ENCODE measurements around the gene ROM1. TPM values are rescaled to one million over a fixed set of nuclear protein-coding genes. Genes with fewer than 3 reads are reported as not detected.

Gene ROM1
- total and polyA plus RNA-seq, 2 donors = 1.7 to 7.6 TPM

DNA sequence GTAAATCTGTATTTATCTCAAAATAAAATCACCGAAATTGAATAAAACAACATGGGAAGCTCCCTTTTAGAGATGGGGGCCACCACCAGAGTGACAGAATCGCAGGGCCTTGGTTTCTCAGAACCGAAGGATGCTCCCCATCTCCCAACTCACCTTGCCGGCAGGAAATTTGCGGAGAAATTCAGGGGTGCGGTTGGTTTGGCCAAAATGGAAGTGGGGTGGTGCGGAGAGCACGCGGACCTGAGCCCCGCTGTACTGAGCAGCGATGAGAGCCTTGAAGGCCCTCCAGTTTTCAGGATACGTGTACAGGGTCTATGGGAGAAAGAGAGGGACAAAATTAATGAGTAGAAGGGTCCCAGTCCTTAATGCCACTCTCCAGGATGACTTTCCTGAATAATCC lies 40.6 kb upstream of the ROM1 start:
- Histone ChIP-seq H3K27ac (ENCODE audit: low read depth in 1 of 2, low read length in 1 of 2) (no peak overlapping the region), H3K4me3 (ENCODE audit: low read length in 2 of 2) (peak overlapping the region in 1 of 2 donors; percentile 97), H3K9me3 (ENCODE audit: control insufficient read depth in 2 of 2, insufficient read depth in 1 of 2, low read length in 1 of 2) (peaks cover 0 to 5% of the 10 kb centered on the region in 2 donors), H3K36me3 (ENCODE audit: control insufficient read depth in 2 of 2, insufficient read depth in 2 of 2, low read length in 1 of 2) (peaks cover 45 to 70% of the 10 kb centered on the region in 2 donors), H3K4me1 (ENCODE audit: control insufficient read depth in 2 of 2, insufficient read depth in 2 of 2, low read length in 2 of 2) (peaks cover 12 to 22% of the 10 kb centered on the region in 2 donors), H3K27me3 (ENCODE audit: control insufficient read depth in 2 of 2, insufficient read depth in 1 of 2, low read length in 1 of 2) (no peaks in the 10 kb centered on the region)
- whole genome bisulfite sequencing = 97% methylated on average over 12 of the region's 12 CpGs
- no peak for DNase-seq (ENCODE audit: low read depth in 6 of 9, low spot score in 9 of 9)

- Histone ChIP-seq H3K4me3 (ENCODE audit: low read length in 2 of 2) (peak overlapping the region; percentile 68 to 97), H3K27ac (ENCODE audit: low read depth in 1 of 2, low read length in 1 of 2) (peak overlapping the region; percentile 80 to 82), H3K36me3 (ENCODE audit: control insufficient read depth in 2 of 2, insufficient read depth in 2 of 2, low read length in 1 of 2) (peaks cover 45 to 70% of the 10 kb centered on the region in 2 donors), H3K9me3 (ENCODE audit: control insufficient read depth in 2 of 2, insufficient read depth in 1 of 2, low read length in 1 of 2) (peaks cover 0 to 5% of the 10 kb centered on the region in 2 donors), H3K27me3 (ENCODE audit: control insufficient read depth in 2 of 2, insufficient read depth in 1 of 2, low read length in 1 of 2) (no peaks in the 10 kb centered on the region), H3K4me1 (ENCODE audit: control insufficient read depth in 2 of 2, insufficient read depth in 2 of 2, low read length in 2 of 2) (peaks cover 12 to 22% of the 10 kb centered on the region in 2 donors)
- peak in 3 of 9 donors; percentile 26 to 52 (median 34) for DNase-seq (ENCODE audit: low read depth in 6 of 9, low spot score in 9 of 9)
- under 1% methylated on average over 33 of the region's 33 CpGs for WGBS
Observed at GRCh38 chr11:62573006-62573591, 40.0 kb upstream of the ROM1 start.

- H3K9me3 ChIP-seq (ENCODE audit: control insufficient read depth in 2 of 2, insufficient read depth in 1 of 2, low read length in 1 of 2) = peaks cover 0 to 5% of the 10 kb centered on the region in 2 donors
- peaks cover 52 to 68% of the 10 kb centered on the region in 2 donors for H3K36me3 ChIP-seq (ENCODE audit: control insufficient read depth in 2 of 2, insufficient read depth in 2 of 2, low read length in 1 of 2)
- under 1% methylated on average over 46 of the region's 46 CpGs for WGBS
- peak; percentile 92 to 100 (median 99) for DNase-seq (ENCODE audit: low read depth in 6 of 9, low spot score in 9 of 9)
- peaks cover 12 to 22% of the 10 kb centered on the region in 2 donors for H3K4me1 ChIP-seq (ENCODE audit: control insufficient read depth in 2 of 2, insufficient read depth in 2 of 2, low read length in 2 of 2)
- no peaks in the 10 kb centered on the region for H3K27me3 ChIP-seq (ENCODE audit: control insufficient read depth in 2 of 2, insufficient read depth in 1 of 2, low read length in 1 of 2)
- peak within 1 kb of the TSS; percentile 80 to 87 for H3K27ac ChIP-seq (ENCODE audit: low read depth in 1 of 2, low read length in 1 of 2)
- H3K4me3 ChIP-seq (ENCODE audit: low read length in 2 of 2) = peak within 1 kb of the TSS; percentile 68 to 97
Observed at GRCh38 chr11:62573592-62574362, 39.3 kb upstream of the ROM1 start, which contains the start of gene EEF1G. Gene EEF1G, minus strand, starts transcription at chr11:62573891. Its CDS starts 49 bp downstream, at chr11:62573842.

- H3K4me1 ChIP-seq (ENCODE audit: control insufficient read depth in 2 of 2, insufficient read depth in 2 of 2, low read length in 2 of 2) = peaks cover 12 to 22% of the 10 kb centered on the region in 2 donors
Observed at GRCh38 chr11:62574363-62575071, 38.5 kb upstream of the ROM1 start.

DNA sequence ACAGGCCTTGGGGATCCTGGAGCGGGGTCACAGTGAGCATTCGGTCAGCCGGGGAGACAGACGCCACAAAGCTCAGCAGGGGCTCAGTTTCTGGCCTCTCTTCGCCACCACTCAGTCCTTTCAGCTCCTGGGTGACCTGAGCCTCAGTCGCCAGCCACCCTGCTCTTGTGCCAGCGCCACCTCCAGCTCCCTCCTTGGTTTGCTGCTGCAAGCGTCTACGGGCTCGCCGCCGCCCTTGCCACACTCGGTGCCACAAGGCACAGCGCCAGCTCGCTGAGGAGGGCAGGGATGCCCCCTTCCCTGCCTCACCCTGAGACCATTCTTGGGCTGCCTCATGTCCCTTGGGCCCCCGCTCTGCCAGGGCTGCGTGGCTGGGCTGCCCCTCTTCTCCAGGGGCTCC lies 37.9 kb upstream of the ROM1 start:
- WGBS = 93% methylated on average over 17 of the region's 17 CpGs
- DNase-seq (ENCODE audit: low read depth in 6 of 9, low spot score in 9 of 9) = no peak
- Histone ChIP-seq H3K27ac (ENCODE audit: low read depth in 1 of 2, low read length in 1 of 2) (peak overlapping the region in 1 of 2 donors; percentile 87), H3K27me3 (ENCODE audit: control insufficient read depth in 2 of 2, insufficient read depth in 1 of 2, low read length in 1 of 2) (no peaks in the 10 kb centered on the region), H3K4me3 (ENCODE audit: low read length in 2 of 2) (peak overlapping the region in 1 of 2 donors; percentile 97), H3K9me3 (ENCODE audit: control insufficient read depth in 2 of 2, insufficient read depth in 1 of 2, low read length in 1 of 2) (peaks cover 0 to 5% of the 10 kb centered on the region in 2 donors), H3K4me1 (ENCODE audit: control insufficient read depth in 2 of 2, insufficient read depth in 2 of 2, low read length in 2 of 2) (peaks cover 12 to 22% of the 10 kb centered on the region in 2 donors), H3K36me3 (ENCODE audit: control insufficient read depth in 2 of 2, insufficient read depth in 2 of 2, low read length in 1 of 2) (peaks cover 47 to 69% of the 10 kb centered on the region in 2 donors)

More at GRCh38 chr11:62574363-62575071, 38.5 kb upstream of the ROM1 start:
- Histone ChIP-seq H3K27me3 (ENCODE audit: control insufficient read depth in 2 of 2, insufficient read depth in 1 of 2, low read length in 1 of 2) (no peaks in the 10 kb centered on the region), H3K4me3 (ENCODE audit: low read length in 2 of 2) (peak overlapping the region; percentile 68 to 97), H3K9me3 (ENCODE audit: control insufficient read depth in 2 of 2, insufficient read depth in 1 of 2, low read length in 1 of 2) (peaks cover 0 to 5% of the 10 kb centered on the region in 2 donors), H3K27ac (ENCODE audit: low read depth in 1 of 2, low read length in 1 of 2) (peak overlapping the region; percentile 44 to 87), H3K36me3 (ENCODE audit: control insufficient read depth in 2 of 2, insufficient read depth in 2 of 2, low read length in 1 of 2) (peaks cover 52 to 72% of the 10 kb centered on the region in 2 donors)
- under 1% methylated on average over 33 of the region's 33 CpGs for WGBS
- peak in 1 of 9 donors; percentile 49 for DNase-seq (ENCODE audit: low read depth in 6 of 9, low spot score in 9 of 9)

- Histone ChIP-seq H3K36me3 (ENCODE audit: control insufficient read depth in 2 of 2, insufficient read depth in 2 of 2, low read length in 1 of 2) (peaks cover 42 to 65% of the 10 kb centered on the region in 2 donors), H3K4me3 (ENCODE audit: low read length in 2 of 2) (no peak overlapping the region), H3K27me3 (ENCODE audit: control insufficient read depth in 2 of 2, insufficient read depth in 1 of 2, low read length in 1 of 2) (no peaks in the 10 kb centered on the region), H3K9me3 (ENCODE audit: control insufficient read depth in 2 of 2, insufficient read depth in 1 of 2, low read length in 1 of 2) (peaks cover 0 to 5% of the 10 kb centered on the region in 2 donors), H3K4me1 (ENCODE audit: control insufficient read depth in 2 of 2, insufficient read depth in 2 of 2, low read length in 2 of 2) (peaks cover 12 to 22% of the 10 kb centered on the region in 2 donors), H3K27ac (ENCODE audit: low read depth in 1 of 2, low read length in 1 of 2) (no peak overlapping the region)
- DNase-seq (ENCODE audit: low read depth in 6 of 9, low spot score in 9 of 9) = no peak
- WGBS = 98% methylated on average over 14 of the region's 14 CpGs
Observed at GRCh38 chr11:62575837-62576236, 37.2 kb upstream of the ROM1 start.

DNA sequence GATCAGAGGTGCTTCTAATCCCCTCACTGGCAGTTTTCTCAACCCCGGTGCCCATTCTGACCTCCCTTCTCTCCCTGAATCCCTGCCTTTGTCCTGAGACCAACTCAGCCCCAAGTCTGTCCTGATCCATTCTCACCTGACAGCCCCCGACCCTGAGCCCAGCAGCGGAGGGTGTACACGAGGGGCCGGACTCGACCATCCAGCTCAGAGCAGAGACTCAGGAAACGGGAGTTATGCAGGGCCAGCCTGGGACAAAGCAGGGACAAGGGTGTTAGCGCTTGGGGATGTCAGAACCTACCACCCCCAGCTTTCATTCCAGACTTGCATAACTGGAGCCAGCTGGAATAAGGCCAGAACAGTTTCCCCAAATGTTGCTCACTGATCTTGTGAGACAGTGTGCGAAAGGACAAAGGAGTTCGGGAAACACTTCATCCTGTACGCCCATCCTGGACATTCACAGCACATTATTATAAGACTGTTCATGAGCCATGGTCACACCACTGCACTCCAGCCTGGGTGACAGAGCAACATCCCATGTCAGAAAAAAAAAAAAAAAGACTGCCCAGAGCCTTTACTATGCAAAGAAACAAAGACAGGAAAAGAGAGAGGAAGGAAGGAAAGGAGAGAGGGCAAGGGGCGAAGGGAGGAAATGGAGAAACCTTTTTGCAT lies 35.9 kb upstream of the ROM1 start:
- no peak for DNase-seq (ENCODE audit: low read depth in 6 of 9, low spot score in 9 of 9)
- H3K27ac ChIP-seq (ENCODE audit: low read depth in 1 of 2, low read length in 1 of 2) = peak overlapping the region in 1 of 2 donors; percentile 11
- no peak overlapping the region for H3K4me3 ChIP-seq (ENCODE audit: low read length in 2 of 2)
- H3K4me1 ChIP-seq (ENCODE audit: control insufficient read depth in 2 of 2, insufficient read depth in 2 of 2, low read length in 2 of 2) = peaks cover 12 to 22% of the 10 kb centered on the region in 2 donors
- WGBS = 93% methylated on average over 12 of the region's 12 CpGs
- peaks cover 40 to 61% of the 10 kb centered on the region in 2 donors for H3K36me3 ChIP-seq (ENCODE audit: control insufficient read depth in 2 of 2, insufficient read depth in 2 of 2, low read length in 1 of 2)
- H3K27me3 ChIP-seq (ENCODE audit: control insufficient read depth in 2 of 2, insufficient read depth in 1 of 2, low read length in 1 of 2) = no peaks in the 10 kb centered on the region
- H3K9me3 ChIP-seq (ENCODE audit: control insufficient read depth in 2 of 2, insufficient read depth in 1 of 2, low read length in 1 of 2) = peaks cover 0 to 5% of the 10 kb centered on the region in 2 donors

DNA sequence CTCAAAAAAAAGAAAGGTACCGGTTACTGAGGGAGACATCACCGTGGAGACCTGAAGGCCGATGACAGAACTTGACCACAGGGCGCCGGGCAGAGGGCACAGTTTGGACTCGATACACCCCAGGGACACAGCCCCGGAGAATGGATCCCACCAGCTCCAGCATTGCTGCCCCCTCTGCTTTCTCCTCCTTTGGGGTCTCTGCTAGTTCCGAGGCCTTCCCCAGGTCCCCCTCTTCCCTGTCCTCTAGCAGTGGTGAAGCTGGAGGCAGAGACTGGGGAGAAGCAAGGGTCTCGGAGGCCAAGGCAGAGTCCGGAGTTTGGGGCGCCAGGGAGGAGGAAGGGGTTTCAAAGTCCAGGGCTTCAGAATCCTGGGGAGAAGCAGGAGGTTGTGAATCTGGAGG lies 34.5 kb upstream of the ROM1 start:
- Histone ChIP-seq H3K36me3 (ENCODE audit: control insufficient read depth in 2 of 2, insufficient read depth in 2 of 2, low read length in 1 of 2) (peaks cover 46 to 64% of the 10 kb centered on the region in 2 donors), H3K27ac (ENCODE audit: low read depth in 1 of 2, low read length in 1 of 2) (no peak overlapping the region), H3K9me3 (ENCODE audit: control insufficient read depth in 2 of 2, insufficient read depth in 1 of 2, low read length in 1 of 2) (peaks cover 0 to 5% of the 10 kb centered on the region in 2 donors), H3K4me1 (ENCODE audit: control insufficient read depth in 2 of 2, insufficient read depth in 2 of 2, low read length in 2 of 2) (peaks cover 6 to 14% of the 10 kb centered on the region in 2 donors), H3K27me3 (ENCODE audit: control insufficient read depth in 2 of 2, insufficient read depth in 1 of 2, low read length in 1 of 2) (no peaks in the 10 kb centered on the region), H3K4me3 (ENCODE audit: low read length in 2 of 2) (no peak overlapping the region)
- DNase-seq (ENCODE audit: low read depth in 6 of 9, low spot score in 9 of 9) = no peak
- WGBS = 98% methylated on average over 11 of the region's 11 CpGs

Measured in thymus (tissue), 11 donors.